RWPE2 (cell line): Measurements from ENCODE around the gene GNMT.
"Not testable (repeated sequence)": the region's sequence is repeated elsewhere in the genome, so short reads cannot be mapped to it uniquely, and the experiment has no call there.

Experiments
- ATAC-seq: fragments of 200-7000 bp; cut with Tn5 transposase; 3 replicates; pipeline ENCODE4 v1.9.1; 2021; ENCODE audit warnings: low read depth
- DNase-seq: peaks from one replicate; pipeline ENCODE4 v3.0.0-alpha.2; 2020; ENCODE audit warnings: low spot score
- H3K27ac ChIP-seq: fragments of 450-650 bp; 2 replicates; pipeline ENCODE4 v1.5.1; 2017; ENCODE audit warnings: mild to moderate bottlenecking; ENCODE audit not compliant: poor library complexity, severe bottlenecking
- H3K27me3 ChIP-seq: fragments of 250-450 bp; sonication (Bioruptor Pico); 2 replicates; pipeline ENCODE4 v1.5.1; 2021; ENCODE audit warnings: mild to moderate bottlenecking, moderate library complexity; ENCODE audit not compliant: insufficient read depth, poor library complexity, severe bottlenecking
- H3K36me3 ChIP-seq: fragments of 250-450 bp; sonication (Bioruptor Pico); 2 replicates; pipeline ENCODE4 v1.5.1; 2020; ENCODE audit warnings: low read depth, mild to moderate bottlenecking, moderate library complexity
- H3K4me1 ChIP-seq: fragments of 250-450 bp; sonication (Bioruptor Pico); 2 replicates; pipeline ENCODE4 v1.5.1; 2021; ENCODE audit warnings: mild to moderate bottlenecking, moderate library complexity; ENCODE audit not compliant: insufficient read depth, poor library complexity, severe bottlenecking
- H3K4me3 ChIP-seq: fragments of 250-450 bp; sonication (Bioruptor Pico); 2 replicates; pipeline ENCODE4 v1.5.1; 2021; ENCODE audit warnings: mild to moderate bottlenecking, moderate library complexity; ENCODE audit not compliant: severe bottlenecking
- H3K9me3 ChIP-seq: fragments of 250-450 bp; sonication (Bioruptor Pico); 2 replicates; pipeline ENCODE4 v1.5.1; 2021; ENCODE audit warnings: mild to moderate bottlenecking, moderate library complexity; ENCODE audit not compliant: severe bottlenecking
- TF ChIP-seq, protein P1 (sequence below): fragments of 450-650 bp; IDR thresholded peaks from one replicate; pipeline ENCODE4 v1.5.1; 2017; ENCODE audit warnings: mild to moderate bottlenecking, moderate library complexity; ENCODE audit not compliant: poor library complexity, severe bottlenecking

Gene GNMT

DNA sequence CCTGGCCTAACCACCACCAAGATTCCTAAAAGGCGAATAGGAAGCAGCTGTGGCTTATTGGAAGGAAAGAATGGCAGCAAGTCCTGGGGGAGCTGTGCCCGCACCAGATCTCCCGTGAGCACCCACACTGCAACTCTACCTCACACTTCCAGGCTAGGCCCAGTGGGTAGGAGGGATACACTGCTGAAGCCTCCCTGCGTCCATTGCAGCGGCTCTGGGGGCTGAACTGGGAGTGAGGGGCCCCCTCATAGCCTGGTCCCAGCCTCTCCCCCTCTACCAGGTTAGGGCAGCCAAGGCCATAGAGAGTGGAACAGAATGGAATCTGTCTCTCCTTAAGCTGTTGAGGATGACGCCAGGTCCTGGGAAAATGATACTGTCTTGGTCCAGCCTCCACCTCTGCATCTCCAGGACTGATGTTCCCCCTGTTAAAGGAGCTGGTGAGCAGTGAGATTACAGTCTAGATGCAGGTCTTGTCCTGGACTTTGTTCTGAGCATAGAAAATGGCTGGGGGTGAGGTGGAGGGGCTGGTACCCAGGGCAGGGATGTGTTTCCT lies 20.0 kb upstream of the GNMT start:
- H3K9me3 ChIP-seq: no peaks in the 10 kb centered on the region
- ATAC-seq: no peak
- DNase-seq: no peak

DNA sequence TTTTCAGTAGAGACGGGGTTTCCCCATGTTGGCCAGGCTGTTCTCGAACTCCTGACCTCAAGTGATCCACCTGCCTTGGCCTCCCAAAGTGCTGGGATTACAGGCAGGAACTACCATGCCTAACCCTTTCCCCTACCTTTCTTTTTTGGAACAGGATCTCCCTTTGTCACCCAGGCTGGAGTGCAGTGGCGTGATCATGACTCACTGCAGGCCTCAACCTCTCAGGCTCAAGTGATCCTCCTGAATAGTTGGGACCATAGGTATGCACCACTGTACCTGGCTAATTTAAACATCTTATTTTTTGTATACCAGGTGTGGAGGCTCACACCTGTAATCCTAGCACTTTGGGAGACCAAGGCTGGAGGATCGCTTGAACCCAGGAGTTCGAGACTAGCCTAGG lies 19.2 kb upstream of the GNMT start:
- not testable (repeated sequence) for DNase-seq, H3K27ac ChIP-seq, H3K4me3 ChIP-seq, ATAC-seq, H3K27me3 ChIP-seq, H3K36me3 ChIP-seq, H3K9me3 ChIP-seq, H3K4me1 ChIP-seq

More for the DNA sequence above, 20.0 kb upstream of the GNMT start:
- Histone ChIP-seq H3K36me3 (peaks cover 16% of the 10 kb centered on the region), H3K27ac (no peak overlapping the region), H3K4me3 (no peak overlapping the region), H3K4me1 (no peaks in the 10 kb centered on the region), H3K27me3 (no peaks in the 10 kb centered on the region)
- TF ChIP-seq, protein P1, sequence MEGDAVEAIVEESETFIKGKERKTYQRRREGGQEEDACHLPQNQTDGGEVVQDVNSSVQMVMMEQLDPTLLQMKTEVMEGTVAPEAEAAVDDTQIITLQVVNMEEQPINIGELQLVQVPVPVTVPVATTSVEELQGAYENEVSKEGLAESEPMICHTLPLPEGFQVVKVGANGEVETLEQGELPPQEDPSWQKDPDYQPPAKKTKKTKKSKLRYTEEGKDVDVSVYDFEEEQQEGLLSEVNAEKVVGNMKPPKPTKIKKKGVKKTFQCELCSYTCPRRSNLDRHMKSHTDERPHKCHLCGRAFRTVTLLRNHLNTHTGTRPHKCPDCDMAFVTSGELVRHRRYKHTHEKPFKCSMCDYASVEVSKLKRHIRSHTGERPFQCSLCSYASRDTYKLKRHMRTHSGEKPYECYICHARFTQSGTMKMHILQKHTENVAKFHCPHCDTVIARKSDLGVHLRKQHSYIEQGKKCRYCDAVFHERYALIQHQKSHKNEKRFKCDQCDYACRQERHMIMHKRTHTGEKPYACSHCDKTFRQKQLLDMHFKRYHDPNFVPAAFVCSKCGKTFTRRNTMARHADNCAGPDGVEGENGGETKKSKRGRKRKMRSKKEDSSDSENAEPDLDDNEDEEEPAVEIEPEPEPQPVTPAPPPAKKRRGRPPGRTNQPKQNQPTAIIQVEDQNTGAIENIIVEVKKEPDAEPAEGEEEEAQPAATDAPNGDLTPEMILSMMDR: no peak

DNA sequence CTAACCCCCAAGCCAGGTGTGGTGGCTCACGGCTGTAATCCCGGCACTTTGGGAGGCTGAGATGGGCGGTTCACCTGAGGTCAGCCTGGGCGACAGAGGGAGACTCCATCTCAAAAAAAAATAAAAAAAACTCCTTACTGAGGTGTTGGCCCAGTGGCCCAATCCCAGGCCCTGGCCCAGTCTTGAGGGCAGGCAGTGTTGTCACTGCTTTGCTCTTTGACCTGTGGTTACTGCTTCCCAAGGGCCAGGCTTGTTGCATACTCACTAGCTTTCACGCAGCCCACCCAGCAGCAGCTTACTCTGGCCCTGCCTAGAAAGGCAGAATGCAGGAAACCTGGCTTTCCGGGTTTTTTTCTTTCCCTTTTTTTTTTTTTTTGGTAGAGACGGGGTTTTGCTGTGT lies 18.1 kb upstream of the GNMT start:
- no peaks in the 10 kb centered on the region for H3K4me1 ChIP-seq
- H3K9me3 ChIP-seq: no peaks in the 10 kb centered on the region
- DNase-seq (no peak), ATAC-seq (no peak)
- TF ChIP-seq, protein P1: no peak
- H3K27ac ChIP-seq: no peak overlapping the region
- H3K36me3 ChIP-seq: peaks cover 10% of the 10 kb centered on the region; the same call in 1 of the 2 replicates
- H3K27me3 ChIP-seq: no peaks in the 10 kb centered on the region
- no peak overlapping the region for H3K4me3 ChIP-seq

DNA sequence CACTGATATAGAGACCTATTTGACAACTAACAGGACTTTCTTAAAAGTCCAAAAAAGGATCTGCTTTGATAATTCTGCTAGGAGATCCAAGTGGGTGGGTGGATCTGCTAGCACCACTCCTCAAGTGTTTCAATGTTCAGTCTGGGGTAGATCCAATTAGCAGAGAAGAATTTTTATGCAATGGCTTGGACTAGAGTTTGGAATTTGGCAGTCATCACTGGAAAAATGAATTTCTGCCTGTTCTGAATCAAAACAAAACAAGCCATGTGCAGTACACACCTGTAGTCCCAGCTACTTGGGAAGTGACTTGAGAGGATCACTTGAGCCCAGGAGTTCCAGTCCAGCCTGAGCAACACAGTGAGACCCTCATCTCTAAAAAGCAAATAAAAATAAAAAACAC lies 12.6 kb upstream of the GNMT start:
- TF ChIP-seq, protein P1: no peak
- Histone ChIP-seq H3K4me1 (no peaks in the 10 kb centered on the region), H3K4me3 (no peak overlapping the region), H3K9me3 (no peaks in the 10 kb centered on the region), H3K27ac (no peak overlapping the region), H3K27me3 (no peaks in the 10 kb centered on the region), H3K36me3 (no peaks in the 10 kb centered on the region)
- DNase-seq (no peak), ATAC-seq (no peak)

DNA sequence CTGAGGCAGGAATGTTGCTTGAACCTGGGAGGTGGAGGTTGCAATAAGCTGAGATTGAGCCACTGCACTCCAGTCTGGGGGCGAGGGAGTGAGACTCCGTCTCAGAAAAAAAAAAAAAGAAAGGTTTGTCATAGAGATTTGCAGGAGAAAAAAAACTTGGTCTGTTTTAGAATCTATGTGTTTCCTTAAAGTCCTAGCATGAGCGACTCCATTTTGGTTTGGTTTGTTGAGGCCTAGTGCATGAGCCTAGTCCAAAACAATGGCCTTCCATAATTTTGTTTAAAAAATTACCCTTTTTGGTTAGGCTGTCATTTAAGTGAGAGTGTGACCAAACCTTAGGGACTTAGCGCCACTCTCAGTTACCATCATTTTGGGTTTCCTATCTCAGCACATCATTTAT lies 8.2 kb upstream of the GNMT start:
- Histone ChIP-seq H3K36me3 (no peaks in the 10 kb centered on the region), H3K4me3 (no peak overlapping the region), H3K9me3 (no peaks in the 10 kb centered on the region), H3K27me3 (no peaks in the 10 kb centered on the region), H3K4me1 (peaks cover 10% of the 10 kb centered on the region), H3K27ac (no peak overlapping the region)
- TF ChIP-seq, protein P1: no peak
- no peak for DNase-seq
- no peak for ATAC-seq

DNA sequence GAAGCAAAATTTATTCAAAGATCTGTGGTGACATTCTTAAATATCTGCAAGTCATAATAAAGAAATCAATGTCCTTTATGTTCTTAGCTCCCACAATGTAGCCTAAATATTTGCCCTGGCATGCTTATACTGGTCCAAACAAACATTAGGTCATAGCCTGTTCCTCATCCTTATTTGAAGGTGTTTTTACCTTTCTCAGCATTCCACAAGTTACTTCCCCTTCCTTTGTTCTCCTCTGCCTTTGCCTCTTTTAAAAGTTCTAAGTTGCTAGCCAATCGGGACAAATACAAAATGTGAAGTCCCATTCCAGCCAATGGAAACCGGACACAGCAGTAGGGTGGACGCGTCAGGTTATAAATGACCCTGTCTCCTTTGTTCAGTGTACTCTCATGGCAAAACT lies 6.1 kb upstream of the GNMT start:
- H3K4me3 ChIP-seq, H3K27me3 ChIP-seq, ATAC-seq, H3K27ac ChIP-seq, H3K4me1 ChIP-seq, DNase-seq, H3K36me3 ChIP-seq, H3K9me3 ChIP-seq: not testable (repeated sequence)
